Panc1 (cell line): ENCODE data around the gene PEAR1.

Experiments
- POLR2AphosphoS5 ChIP-seq: IDR thresholded peaks from 2 replicates; pipeline ENCODE4 v1.6.1; 2012; ENCODE audit warnings: mild to moderate bottlenecking, low read depth, low read length, moderate library complexity
- TCF7L2 ChIP-seq: IDR thresholded peaks from 2 replicates; pipeline ENCODE4 v1.6.1; 2011; ENCODE audit warnings: mild to moderate bottlenecking, low read depth, low read length, inconsistent platforms
- TF ChIP-seq, protein P1 (sequence below): fragments of 450-650 bp; IDR thresholded peaks from 2 replicates; pipeline ENCODE4 v1.5.1; 2017; ENCODE audit warnings: mild to moderate bottlenecking
- TF ChIP-seq, protein P2 (sequence below), 2 experiments: IDR thresholded peaks; 2 replicates each; pipeline ENCODE4 v1.6.1; 2011 to 2012; ENCODE audit warnings: low read depth in 2 of 2, control low read depth in 1 of 2, low read length in 1 of 2, mild to moderate bottlenecking in 1 of 2, moderate library complexity in 1 of 2; ENCODE audit not compliant: insufficient read depth in 1 of 2

DNA sequence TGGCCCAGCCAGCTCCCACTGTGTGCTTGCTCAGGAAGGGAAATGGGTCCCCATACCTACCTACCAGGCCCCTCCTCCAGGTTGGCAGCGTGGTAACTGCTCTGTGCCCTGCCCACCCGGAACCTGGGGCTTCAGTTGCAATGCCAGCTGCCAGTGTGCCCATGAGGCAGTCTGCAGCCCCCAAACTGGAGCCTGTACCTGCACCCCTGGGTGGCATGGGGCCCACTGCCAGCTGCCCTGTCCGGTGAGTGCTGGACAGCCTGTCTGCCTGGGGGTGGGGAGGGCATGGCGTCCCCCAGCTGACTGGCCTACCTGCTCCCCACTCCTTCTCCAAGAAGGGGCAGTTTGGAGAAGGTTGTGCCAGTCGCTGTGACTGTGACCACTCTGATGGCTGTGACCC is 16.2 kb downstream of the PEAR1 start:
- TF ChIP-seq, protein P1, sequence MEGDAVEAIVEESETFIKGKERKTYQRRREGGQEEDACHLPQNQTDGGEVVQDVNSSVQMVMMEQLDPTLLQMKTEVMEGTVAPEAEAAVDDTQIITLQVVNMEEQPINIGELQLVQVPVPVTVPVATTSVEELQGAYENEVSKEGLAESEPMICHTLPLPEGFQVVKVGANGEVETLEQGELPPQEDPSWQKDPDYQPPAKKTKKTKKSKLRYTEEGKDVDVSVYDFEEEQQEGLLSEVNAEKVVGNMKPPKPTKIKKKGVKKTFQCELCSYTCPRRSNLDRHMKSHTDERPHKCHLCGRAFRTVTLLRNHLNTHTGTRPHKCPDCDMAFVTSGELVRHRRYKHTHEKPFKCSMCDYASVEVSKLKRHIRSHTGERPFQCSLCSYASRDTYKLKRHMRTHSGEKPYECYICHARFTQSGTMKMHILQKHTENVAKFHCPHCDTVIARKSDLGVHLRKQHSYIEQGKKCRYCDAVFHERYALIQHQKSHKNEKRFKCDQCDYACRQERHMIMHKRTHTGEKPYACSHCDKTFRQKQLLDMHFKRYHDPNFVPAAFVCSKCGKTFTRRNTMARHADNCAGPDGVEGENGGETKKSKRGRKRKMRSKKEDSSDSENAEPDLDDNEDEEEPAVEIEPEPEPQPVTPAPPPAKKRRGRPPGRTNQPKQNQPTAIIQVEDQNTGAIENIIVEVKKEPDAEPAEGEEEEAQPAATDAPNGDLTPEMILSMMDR, result no peak
- TF ChIP-seq TCF7L2, result no peak
- no peak for TF ChIP-seq POLR2AphosphoS5
- TF ChIP-seq, protein P2, sequence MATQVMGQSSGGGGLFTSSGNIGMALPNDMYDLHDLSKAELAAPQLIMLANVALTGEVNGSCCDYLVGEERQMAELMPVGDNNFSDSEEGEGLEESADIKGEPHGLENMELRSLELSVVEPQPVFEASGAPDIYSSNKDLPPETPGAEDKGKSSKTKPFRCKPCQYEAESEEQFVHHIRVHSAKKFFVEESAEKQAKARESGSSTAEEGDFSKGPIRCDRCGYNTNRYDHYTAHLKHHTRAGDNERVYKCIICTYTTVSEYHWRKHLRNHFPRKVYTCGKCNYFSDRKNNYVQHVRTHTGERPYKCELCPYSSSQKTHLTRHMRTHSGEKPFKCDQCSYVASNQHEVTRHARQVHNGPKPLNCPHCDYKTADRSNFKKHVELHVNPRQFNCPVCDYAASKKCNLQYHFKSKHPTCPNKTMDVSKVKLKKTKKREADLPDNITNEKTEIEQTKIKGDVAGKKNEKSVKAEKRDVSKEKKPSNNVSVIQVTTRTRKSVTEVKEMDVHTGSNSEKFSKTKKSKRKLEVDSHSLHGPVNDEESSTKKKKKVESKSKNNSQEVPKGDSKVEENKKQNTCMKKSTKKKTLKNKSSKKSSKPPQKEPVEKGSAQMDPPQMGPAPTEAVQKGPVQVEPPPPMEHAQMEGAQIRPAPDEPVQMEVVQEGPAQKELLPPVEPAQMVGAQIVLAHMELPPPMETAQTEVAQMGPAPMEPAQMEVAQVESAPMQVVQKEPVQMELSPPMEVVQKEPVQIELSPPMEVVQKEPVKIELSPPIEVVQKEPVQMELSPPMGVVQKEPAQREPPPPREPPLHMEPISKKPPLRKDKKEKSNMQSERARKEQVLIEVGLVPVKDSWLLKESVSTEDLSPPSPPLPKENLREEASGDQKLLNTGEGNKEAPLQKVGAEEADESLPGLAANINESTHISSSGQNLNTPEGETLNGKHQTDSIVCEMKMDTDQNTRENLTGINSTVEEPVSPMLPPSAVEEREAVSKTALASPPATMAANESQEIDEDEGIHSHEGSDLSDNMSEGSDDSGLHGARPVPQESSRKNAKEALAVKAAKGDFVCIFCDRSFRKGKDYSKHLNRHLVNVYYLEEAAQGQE (IDR thresholded peaks at IDR 0.05; ENCODE audit: insufficient read depth in 1 of 2, low read depth in 2 of 2, low read length in 1 of 2), result no peak
